C4-2B (cell line): ENCODE results near the gene ANKRD39.

Experiments used
- ZFX ChIP-seq: fragments of 450-650 bp; IDR thresholded peaks from 2 replicates; pipeline ENCODE4 v1.6.1; 2017
- TF ChIP-seq, protein P1 (sequence below): fragments of 450-650 bp; conservative IDR thresholded peaks from 2 replicates; pipeline ENCODE4 v1.5.1; 2017; ENCODE audit warnings: mild to moderate bottlenecking

GRCh38 chr2:96877631-96878092 lies 19.8 kb upstream of the ANKRD39 start:
- TF ChIP-seq, protein P1, sequence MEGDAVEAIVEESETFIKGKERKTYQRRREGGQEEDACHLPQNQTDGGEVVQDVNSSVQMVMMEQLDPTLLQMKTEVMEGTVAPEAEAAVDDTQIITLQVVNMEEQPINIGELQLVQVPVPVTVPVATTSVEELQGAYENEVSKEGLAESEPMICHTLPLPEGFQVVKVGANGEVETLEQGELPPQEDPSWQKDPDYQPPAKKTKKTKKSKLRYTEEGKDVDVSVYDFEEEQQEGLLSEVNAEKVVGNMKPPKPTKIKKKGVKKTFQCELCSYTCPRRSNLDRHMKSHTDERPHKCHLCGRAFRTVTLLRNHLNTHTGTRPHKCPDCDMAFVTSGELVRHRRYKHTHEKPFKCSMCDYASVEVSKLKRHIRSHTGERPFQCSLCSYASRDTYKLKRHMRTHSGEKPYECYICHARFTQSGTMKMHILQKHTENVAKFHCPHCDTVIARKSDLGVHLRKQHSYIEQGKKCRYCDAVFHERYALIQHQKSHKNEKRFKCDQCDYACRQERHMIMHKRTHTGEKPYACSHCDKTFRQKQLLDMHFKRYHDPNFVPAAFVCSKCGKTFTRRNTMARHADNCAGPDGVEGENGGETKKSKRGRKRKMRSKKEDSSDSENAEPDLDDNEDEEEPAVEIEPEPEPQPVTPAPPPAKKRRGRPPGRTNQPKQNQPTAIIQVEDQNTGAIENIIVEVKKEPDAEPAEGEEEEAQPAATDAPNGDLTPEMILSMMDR = no peak
- TF ChIP-seq ZFX = no peak
